HepG2 (cell line): ENCODE measurements around the gene PSKH1.

Experiments
- TF ChIP-seq, protein P1 (sequence below): fragments of 450-650 bp; IDR thresholded peaks from 2 replicates; pipeline ENCODE4 v1.6.1; 2016
- TF ChIP-seq, protein P2 (sequence below): IDR thresholded peaks from 2 replicates; pipeline ENCODE4 v1.6.1; 2012; ENCODE audit warnings: low read depth, low read length, improper control_type of control experiment

GRCh38 chr16:67874372-67874771 is 18.7 kb upstream of the PSKH1 start:
- TF ChIP-seq, protein P1, sequence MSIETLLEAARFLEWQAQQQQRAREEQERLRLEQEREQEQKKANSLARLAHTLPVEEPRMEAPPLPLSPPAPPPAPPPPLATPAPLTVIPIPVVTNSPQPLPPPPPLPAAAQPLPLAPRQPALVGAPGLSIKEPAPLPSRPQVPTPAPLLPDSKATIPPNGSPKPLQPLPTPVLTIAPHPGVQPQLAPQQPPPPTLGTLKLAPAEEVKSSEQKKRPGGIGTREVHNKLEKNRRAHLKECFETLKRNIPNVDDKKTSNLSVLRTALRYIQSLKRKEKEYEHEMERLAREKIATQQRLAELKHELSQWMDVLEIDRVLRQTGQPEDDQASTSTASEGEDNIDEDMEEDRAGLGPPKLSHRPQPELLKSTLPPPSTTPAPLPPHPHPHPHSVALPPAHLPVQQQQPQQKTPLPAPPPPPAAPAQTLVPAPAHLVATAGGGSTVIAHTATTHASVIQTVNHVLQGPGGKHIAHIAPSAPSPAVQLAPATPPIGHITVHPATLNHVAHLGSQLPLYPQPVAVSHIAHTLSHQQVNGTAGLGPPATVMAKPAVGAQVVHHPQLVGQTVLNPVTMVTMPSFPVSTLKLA = no peak
- TF ChIP-seq, protein P2, sequence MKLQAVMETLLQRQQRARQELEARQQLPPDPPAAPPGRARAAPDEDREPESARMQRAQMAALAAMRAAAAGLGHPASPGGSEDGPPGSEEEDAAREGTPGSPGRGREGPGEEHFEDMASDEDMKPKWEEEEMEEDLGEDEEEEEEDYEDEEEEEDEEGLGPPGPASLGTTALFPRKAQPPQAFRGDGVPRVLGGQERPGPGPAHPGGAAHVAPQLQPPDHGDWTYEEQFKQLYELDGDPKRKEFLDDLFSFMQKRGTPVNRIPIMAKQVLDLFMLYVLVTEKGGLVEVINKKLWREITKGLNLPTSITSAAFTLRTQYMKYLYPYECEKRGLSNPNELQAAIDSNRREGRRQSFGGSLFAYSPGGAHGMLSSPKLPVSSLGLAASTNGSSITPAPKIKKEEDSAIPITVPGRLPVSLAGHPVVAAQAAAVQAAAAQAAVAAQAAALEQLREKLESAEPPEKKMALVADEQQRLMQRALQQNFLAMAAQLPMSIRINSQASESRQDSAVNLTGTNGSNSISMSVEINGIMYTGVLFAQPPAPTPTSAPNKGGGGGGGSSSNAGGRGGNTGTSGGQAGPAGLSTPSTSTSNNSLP = no peak
